Activated CD8-positive, alpha-beta T cell treated with anti-CD3 and anti-CD28 coated beads for 36 hours (primary cell): ENCODE measurements around the gene BICC1. TPM values are rescaled to one million over a fixed set of nuclear protein-coding genes. Genes with fewer than 3 reads are reported as not detected.

Source experiments
- ATAC-seq: fragments of 200-7000 bp; cut with Tn5 transposase; one replicate; pipeline ENCODE4 v1.10.0; 2021; ENCODE audit warnings: mild to moderate bottlenecking, moderate library complexity
- CTCF ChIA-PET: fragments of 350-600 bp; sonication (Branson Sonifier 250); formaldehyde crosslinking; loops from one replicate; lab custom pipeline; 2021; ENCODE audit warnings: antibody characterized with exemption; lab: Charles Lee
- POLR2A ChIA-PET: fragments of 350-600 bp; sonication (Branson Sonifier 250); formaldehyde crosslinking; loops from one replicate; lab custom pipeline; 2021; ENCODE audit warnings: antibody characterized with exemption; lab: Charles Lee
- DNase-seq: peaks from one replicate; pipeline ENCODE4 v3.0.0-alpha.2; 2020
- H3K27ac Mint-ChIP-seq: one replicate; pipeline ENCODE4 v1.8.0; 2021; ENCODE audit warnings: mild to moderate bottlenecking, mixed read lengths
- H3K27me3 Mint-ChIP-seq: one replicate; pipeline ENCODE4 v1.8.0; 2021; ENCODE audit warnings: mixed read lengths
- H3K36me3 Mint-ChIP-seq: one replicate; pipeline ENCODE4 v1.8.0; 2021; ENCODE audit warnings: low read depth, mixed read lengths
- H3K4me1 Mint-ChIP-seq: one replicate; pipeline ENCODE4 v1.8.0; 2021; ENCODE audit warnings: low read depth, mixed read lengths
- H3K4me3 Mint-ChIP-seq: one replicate; pipeline ENCODE4 v1.8.0; 2021; ENCODE audit warnings: mild to moderate bottlenecking, moderate library complexity, mixed read lengths
- H3K9me3 Mint-ChIP-seq: one replicate; pipeline ENCODE4 v1.8.0; 2021; ENCODE audit warnings: mixed read lengths
- intact Hi-C: fragments of 100-400 bp; cut with micrococcal nuclease; formaldehyde crosslinking; loops from one replicate; pipeline ENCODE4 v1.10.0; 2022
- total RNA-seq, 2 experiments: library from RNA; stranded (reverse); gene quantifications; one replicate each; pipeline ENCODE4 v1.2.3, GENCODE V29; 2021
- TF ChIP-seq, protein P1 (sequence below): fragments of 200-600 bp; IDR thresholded peaks from one replicate; pipeline ENCODE4 v1.8.0; 2022; ENCODE audit warnings: antibody characterized with exemption, mild to moderate bottlenecking

The BICC1 gene
- total RNA-seq, 2 experiments from 2014 or later = not detected

DNA sequence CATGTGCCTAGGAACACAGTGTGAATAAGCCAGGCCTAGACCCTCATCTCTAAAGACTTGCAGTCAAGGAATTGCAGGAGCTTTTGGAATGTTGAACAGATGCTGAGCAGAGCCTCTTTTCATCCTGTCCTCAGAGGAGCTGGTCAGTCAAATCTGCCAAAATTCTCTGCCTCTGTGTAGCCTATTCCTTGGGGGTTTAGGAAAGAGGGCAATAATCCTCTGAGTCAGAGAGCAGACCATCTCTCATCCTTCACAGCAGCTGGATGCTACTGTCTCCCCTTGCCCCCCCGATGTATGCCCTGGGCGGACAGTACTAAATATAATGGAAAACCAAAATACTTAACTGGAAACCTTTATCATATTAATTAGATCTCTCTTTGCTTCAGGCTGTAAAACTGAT is 52.6 kb downstream of the BICC1 start:
- no peak overlapping the region for H3K27ac Mint-ChIP-seq
- peaks cover 14% of the 10 kb centered on the region for H3K9me3 Mint-ChIP-seq
- ChIA-PET POLR2A (no interaction called here), CTCF (no interaction called here)
- intact Hi-C loops = no loop called here
- ATAC-seq (no peak), DNase-seq (no peak)
- no peak overlapping the region for H3K4me3 Mint-ChIP-seq
- no peaks in the 10 kb centered on the region for H3K36me3 Mint-ChIP-seq
- no peaks in the 10 kb centered on the region for H3K27me3 Mint-ChIP-seq
- TF ChIP-seq, protein P1, sequence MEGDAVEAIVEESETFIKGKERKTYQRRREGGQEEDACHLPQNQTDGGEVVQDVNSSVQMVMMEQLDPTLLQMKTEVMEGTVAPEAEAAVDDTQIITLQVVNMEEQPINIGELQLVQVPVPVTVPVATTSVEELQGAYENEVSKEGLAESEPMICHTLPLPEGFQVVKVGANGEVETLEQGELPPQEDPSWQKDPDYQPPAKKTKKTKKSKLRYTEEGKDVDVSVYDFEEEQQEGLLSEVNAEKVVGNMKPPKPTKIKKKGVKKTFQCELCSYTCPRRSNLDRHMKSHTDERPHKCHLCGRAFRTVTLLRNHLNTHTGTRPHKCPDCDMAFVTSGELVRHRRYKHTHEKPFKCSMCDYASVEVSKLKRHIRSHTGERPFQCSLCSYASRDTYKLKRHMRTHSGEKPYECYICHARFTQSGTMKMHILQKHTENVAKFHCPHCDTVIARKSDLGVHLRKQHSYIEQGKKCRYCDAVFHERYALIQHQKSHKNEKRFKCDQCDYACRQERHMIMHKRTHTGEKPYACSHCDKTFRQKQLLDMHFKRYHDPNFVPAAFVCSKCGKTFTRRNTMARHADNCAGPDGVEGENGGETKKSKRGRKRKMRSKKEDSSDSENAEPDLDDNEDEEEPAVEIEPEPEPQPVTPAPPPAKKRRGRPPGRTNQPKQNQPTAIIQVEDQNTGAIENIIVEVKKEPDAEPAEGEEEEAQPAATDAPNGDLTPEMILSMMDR = no peak
- no peaks in the 10 kb centered on the region for H3K4me1 Mint-ChIP-seq

- no peak for DNase-seq
- TF ChIP-seq, protein P1 = no peak
- no peak overlapping the region for H3K4me3 Mint-ChIP-seq
- CTCF ChIA-PET = no interaction called here
- no peaks in the 10 kb centered on the region for H3K4me1 Mint-ChIP-seq
- no peaks in the 10 kb centered on the region for H3K27me3 Mint-ChIP-seq
- H3K36me3 Mint-ChIP-seq = no peaks in the 10 kb centered on the region
- no peak overlapping the region for H3K27ac Mint-ChIP-seq
- ATAC-seq = no peak
- H3K9me3 Mint-ChIP-seq = peaks cover 10% of the 10 kb centered on the region
- intact Hi-C loops = no loop called here
- POLR2A ChIA-PET = no interaction called here
Measured at GRCh38 chr10:58567652-58568051, 55.0 kb downstream of the BICC1 start.

DNA sequence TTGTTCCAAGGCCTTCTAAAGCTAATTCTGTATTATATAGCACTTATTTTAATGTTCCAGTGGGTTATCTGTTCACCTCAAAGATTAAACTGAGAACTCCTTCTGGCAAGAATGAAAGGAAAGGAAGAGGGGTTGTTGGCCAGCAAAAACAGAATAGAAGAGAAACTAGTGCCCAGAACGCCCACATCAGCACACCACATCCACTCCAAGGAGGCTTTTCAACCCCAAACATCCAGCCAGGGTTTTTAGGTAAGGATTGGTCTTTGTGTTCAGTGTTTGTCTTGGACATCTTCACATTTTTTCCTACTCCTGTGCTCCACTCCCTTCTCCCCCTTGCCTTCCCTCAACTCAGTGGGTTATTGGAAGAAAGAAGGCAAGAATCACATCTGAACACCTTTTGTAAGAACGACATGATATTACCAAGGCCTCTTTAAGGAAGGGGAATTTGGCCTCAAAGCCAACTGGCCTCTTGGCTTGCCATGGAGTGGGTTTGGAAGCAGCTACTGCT is 55.8 kb downstream of the BICC1 start:
- Mint-ChIP-seq H3K4me1 (no peaks in the 10 kb centered on the region), H3K27me3 (no peaks in the 10 kb centered on the region), H3K9me3 (peaks cover 5% of the 10 kb centered on the region), H3K36me3 (no peaks in the 10 kb centered on the region), H3K4me3 (no peak overlapping the region), H3K27ac (no peak overlapping the region)
- TF ChIP-seq, protein P1 = no peak
- DNase-seq = no peak
- no peak for ATAC-seq
- ChIA-PET POLR2A (no interaction called here), CTCF (no interaction called here)
- intact Hi-C loops = no loop called here

- ChIA-PET CTCF (no interaction called here), POLR2A (no interaction called here)
- Mint-ChIP-seq H3K27ac (no peak overlapping the region), H3K9me3 (peaks cover 4% of the 10 kb centered on the region), H3K27me3 (no peaks in the 10 kb centered on the region), H3K4me1 (no peaks in the 10 kb centered on the region), H3K36me3 (no peaks in the 10 kb centered on the region), H3K4me3 (no peak overlapping the region)
- DNase-seq = no peak
- no peak for ATAC-seq
- intact Hi-C loops = no loop called here
- TF ChIP-seq, protein P1 = no peak
Measured at GRCh38 chr10:58570307-58570723, 57.6 kb downstream of the BICC1 start.

- ChIA-PET POLR2A (interaction anchor here (0.6 kb wide), 1 partner anchor 1114 kb away, joined by 3 read pairs; no protein-coding TSS in a partner anchor), CTCF (no interaction called here)
- peaks cover 4% of the 10 kb centered on the region for H3K9me3 Mint-ChIP-seq
- H3K4me1 Mint-ChIP-seq = no peaks in the 10 kb centered on the region
- ATAC-seq (no peak), DNase-seq (no peak)
- TF ChIP-seq, protein P1 = no peak
- no peak overlapping the region for H3K4me3 Mint-ChIP-seq
- no peaks in the 10 kb centered on the region for H3K27me3 Mint-ChIP-seq
- H3K27ac Mint-ChIP-seq = no peak overlapping the region
- H3K36me3 Mint-ChIP-seq = no peaks in the 10 kb centered on the region
- intact Hi-C loops = no loop called here
Measured at GRCh38 chr10:58570979-58571378, 58.3 kb downstream of the BICC1 start.
